Naive thymus-derived CD8-positive, alpha-beta T cell (primary cell): ENCODE measurements around the gene FAM163A. TPM values are rescaled to one million over a fixed set of nuclear protein-coding genes. Genes with fewer than 3 reads are reported as not detected.
A peak's percentile ranks its signal among the peaks of the same experiment; 100 is the strongest.

Experiments
- ATAC-seq, 2 donors: fragments of 150-1000 bp; cut with Tn5 transposase in 1 of 2; sonication (Bioruptor Pico), chemical (Tn5 transposase) in 1 of 2; 1 replicate in 1 of 2; 2 replicates in 1 of 2; pipeline ENCODE4 v1.10.0; 2021; ENCODE audit warnings: mild to moderate bottlenecking in 2 of 2, moderate library complexity in 2 of 2
- POLR2A ChIA-PET: fragments of 350-600 bp; sonication (Branson Sonifier 250); formaldehyde crosslinking; loops from one replicate; lab custom pipeline; 2021; ENCODE audit warnings: antibody characterized with exemption; lab: Charles Lee
- DNase-seq, 10 donors: peaks; one replicate each; pipeline versions ENCODE4 v3.0.0 to v3.0.0-alpha.2; 2020 to 2022
- H3K27ac Mint-ChIP-seq, 10 donors: one replicate each; pipeline ENCODE4 v1.8.0; 2020 to 2022; ENCODE audit warnings: mild to moderate bottlenecking in 10 of 10, mixed read lengths in 10 of 10, moderate library complexity in 4 of 10, inconsistent platforms in 1 of 10
- H3K27me3 Mint-ChIP-seq, 5 donors: one replicate each; pipeline ENCODE4 v1.8.0; 2021 to 2022; ENCODE audit warnings: mixed read lengths in 5 of 5
- H3K36me3 Mint-ChIP-seq, 3 donors: one replicate each; pipeline ENCODE4 v1.8.0; 2020 to 2022; ENCODE audit warnings: mixed read lengths in 3 of 3, mild to moderate bottlenecking in 2 of 3, inconsistent platforms in 1 of 3
- H3K4me1 Mint-ChIP-seq, 4 donors: one replicate each; pipeline ENCODE4 v1.8.0; 2021 to 2022; ENCODE audit warnings: mixed read lengths in 4 of 4
- H3K4me3 Mint-ChIP-seq, 10 donors: one replicate each; pipeline ENCODE4 v1.8.0; 2020 to 2022; ENCODE audit warnings: mild to moderate bottlenecking in 10 of 10, mixed read lengths in 10 of 10, moderate library complexity in 6 of 10, inconsistent platforms in 1 of 10
- H3K9me3 Mint-ChIP-seq, 9 donors: one replicate each; pipeline ENCODE4 v1.8.0; 2020 to 2022; ENCODE audit warnings: mixed read lengths in 9 of 9, mild to moderate bottlenecking in 3 of 9, inconsistent platforms in 1 of 9, moderate library complexity in 1 of 9
- polyA plus RNA-seq, 3 donors: library from polyadenylated mRNA; unstranded; fragments of 300-500 nt; fragmentation: Illumina TruSeq; gene quantifications; one replicate each; pipeline ENCODE4 v1.2.3, GENCODE V29; 2021
- total RNA-seq, 8 experiments: library from RNA in 2 of 8; stranded (reverse) in 2 of 8; gene quantifications; one replicate each; pipeline ENCODE4 v1.2.3 and lab custom pipeline; 2021 to 2026

FAM163A gene
- total and polyA plus RNA-seq, 5 experiments from 2014 or later, result not detected

DNA sequence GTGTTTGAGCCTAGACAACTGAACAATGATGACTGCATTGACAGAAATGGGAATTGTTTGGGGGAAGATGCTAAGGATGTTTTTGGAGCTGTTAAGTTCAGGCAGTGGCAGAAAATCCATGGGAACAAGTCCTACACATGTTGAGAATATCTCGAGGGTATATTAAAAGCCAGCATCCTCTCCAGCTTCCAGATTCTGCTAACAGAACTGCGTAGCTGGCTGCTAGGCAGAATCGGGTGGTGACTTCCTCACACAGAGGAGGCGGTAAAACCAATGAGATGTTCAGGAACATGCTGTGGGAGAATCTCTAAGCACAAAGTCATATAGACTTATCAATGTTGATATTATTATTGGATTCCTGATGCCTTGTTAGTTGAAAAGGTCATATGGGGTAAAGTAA lies 14.8 kb downstream of the FAM163A start:
- H3K4me1 Mint-ChIP-seq, result no peaks in the 10 kb centered on the region
- no peak for DNase-seq
- H3K27me3 Mint-ChIP-seq, result peaks cover 2 to 16% (median 5%) of the 10 kb centered on the region in 5 donors
- ATAC-seq, result no peak
- H3K27ac Mint-ChIP-seq, result no peak overlapping the region
- H3K4me3 Mint-ChIP-seq, result no peak overlapping the region
- H3K9me3 Mint-ChIP-seq, result no peaks in the 10 kb centered on the region
- POLR2A ChIA-PET, result no interaction called here
- H3K36me3 Mint-ChIP-seq, result no peaks in the 10 kb centered on the region

DNA sequence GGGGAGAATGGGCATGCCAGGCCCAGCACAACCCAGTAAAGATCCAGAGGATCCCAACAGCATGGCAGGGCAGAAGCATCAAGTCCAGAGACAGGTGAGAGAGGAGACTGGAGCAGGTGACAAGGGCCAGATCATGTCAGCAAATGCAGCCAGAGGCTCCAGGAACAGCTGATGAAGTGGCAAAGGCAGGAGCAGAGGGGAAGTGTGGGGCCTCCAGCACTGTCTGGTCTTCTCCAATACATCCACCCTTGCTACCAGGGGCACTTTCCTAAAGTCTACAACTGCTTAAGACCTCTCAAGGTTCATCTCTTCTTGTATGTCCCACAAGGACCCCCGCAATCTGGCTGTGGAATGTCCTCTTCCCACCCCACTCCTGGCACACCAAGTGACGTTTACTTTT lies 17.4 kb downstream of the FAM163A start:
- H3K27ac Mint-ChIP-seq, result no peak overlapping the region
- no peaks in the 10 kb centered on the region for H3K4me1 Mint-ChIP-seq
- H3K36me3 Mint-ChIP-seq, result no peaks in the 10 kb centered on the region
- ATAC-seq, result no peak
- H3K27me3 Mint-ChIP-seq, result peaks cover 1 to 12% (median 4%) of the 10 kb centered on the region in 5 donors
- no peak overlapping the region for H3K4me3 Mint-ChIP-seq
- POLR2A ChIA-PET, result no interaction called here
- no peaks in the 10 kb centered on the region for H3K9me3 Mint-ChIP-seq
- no peak for DNase-seq

DNA sequence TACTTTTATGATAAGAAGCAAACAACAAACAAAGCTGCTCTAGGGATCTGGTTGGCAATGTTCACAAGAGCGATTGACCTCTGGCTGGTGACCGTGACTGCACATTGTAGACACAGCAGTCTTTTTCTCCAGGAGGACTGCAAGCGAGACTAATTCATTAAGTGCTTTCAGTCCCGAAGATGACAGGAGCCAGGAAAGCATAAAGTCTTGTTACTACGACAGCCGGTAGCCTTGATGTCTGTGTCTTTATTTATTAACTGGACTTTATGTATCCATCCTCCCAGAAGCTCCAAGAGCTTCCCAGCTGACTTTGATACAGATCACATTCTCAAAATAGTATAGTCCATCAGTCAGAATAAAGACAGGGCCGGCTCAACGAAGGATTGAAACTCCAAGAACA lies 18.2 kb downstream of the FAM163A start:
- DNase-seq (no peak), ATAC-seq (no peak)
- Mint-ChIP-seq H3K4me3 (no peak overlapping the region), H3K9me3 (no peaks in the 10 kb centered on the region), H3K4me1 (no peaks in the 10 kb centered on the region), H3K27me3 (peaks cover 1 to 19% (median 4%) of the 10 kb centered on the region in 5 donors), H3K36me3 (no peaks in the 10 kb centered on the region), H3K27ac (no peak overlapping the region)
- POLR2A ChIA-PET, result no interaction called here

DNA sequence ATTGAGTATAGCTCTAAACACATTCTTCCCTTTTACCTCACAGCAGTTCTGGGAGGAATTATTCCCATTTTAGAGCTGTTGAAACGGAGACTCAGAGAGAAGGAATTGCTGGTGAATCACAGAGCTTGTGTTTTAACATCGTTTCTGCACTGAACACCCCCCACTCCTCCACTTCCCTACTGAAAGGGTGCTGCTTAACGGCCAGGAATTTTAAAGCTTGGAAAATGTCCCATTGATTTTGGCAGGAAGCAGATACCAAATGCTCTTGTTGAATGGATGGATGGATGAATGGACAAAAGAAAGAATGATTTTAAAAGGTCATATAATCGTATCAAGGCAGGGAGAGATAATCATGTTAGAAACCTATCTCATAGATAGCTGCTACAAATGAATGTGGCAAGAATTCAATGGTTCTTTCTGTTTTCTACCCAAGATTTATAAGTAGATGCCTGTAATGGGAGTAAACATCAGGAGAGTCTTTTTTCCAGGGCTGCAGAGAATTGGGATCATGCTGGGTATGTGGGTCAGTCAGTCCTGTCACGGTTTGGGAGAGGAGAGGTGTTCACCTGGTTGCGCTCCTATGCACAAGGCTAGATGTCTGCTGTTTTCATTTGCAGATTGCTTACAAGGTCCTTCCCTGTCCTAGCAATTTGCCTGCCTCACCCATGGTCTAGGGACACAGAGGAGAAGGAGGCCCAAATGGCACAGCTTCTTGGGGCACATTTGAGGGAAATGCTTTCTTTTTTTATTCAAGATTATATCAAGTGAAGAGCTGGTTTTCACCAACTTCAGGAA lies 19.0 kb downstream of the FAM163A start:
- DNase-seq (no peak), ATAC-seq (no peak)
- Mint-ChIP-seq H3K27ac (no peak overlapping the region), H3K36me3 (no peaks in the 10 kb centered on the region), H3K27me3 (peaks cover 1 to 19% (median 4%) of the 10 kb centered on the region in 5 donors), H3K4me1 (no peaks in the 10 kb centered on the region), H3K9me3 (no peaks in the 10 kb centered on the region), H3K4me3 (no peak overlapping the region)
- POLR2A ChIA-PET, result no interaction called here

DNA sequence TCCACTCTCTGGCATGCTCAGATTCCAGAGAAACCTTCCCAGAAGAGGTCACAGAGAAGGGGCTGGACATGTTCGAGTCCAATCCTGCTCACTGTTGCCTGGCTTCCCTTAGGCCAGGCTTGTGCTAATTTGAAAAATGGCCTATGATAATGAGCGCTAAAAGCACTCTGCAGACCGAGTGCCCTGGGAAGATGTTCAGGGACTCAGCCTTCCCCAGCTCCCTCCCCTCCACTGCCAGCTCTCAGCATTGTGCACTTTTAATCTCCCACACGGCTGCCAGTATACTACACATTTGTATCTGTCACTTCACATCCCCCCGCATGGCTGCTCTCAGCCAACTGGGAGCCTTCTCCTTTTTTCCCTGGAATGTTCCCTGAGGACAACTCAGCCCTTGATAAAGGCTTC lies 24.1 kb downstream of the FAM163A start:
- ATAC-seq, result no peak
- Mint-ChIP-seq H3K27ac (no peak overlapping the region), H3K4me1 (peaks cover 0 to 4% (median 0%) of the 10 kb centered on the region in 4 donors), H3K9me3 (peaks cover 0 to 10% (median 0%) of the 10 kb centered on the region in 9 donors), H3K4me3 (no peak overlapping the region), H3K27me3 (peaks cover 4 to 24% (median 10%) of the 10 kb centered on the region in 5 donors), H3K36me3 (peaks cover 0 to 16% (median 0%) of the 10 kb centered on the region in 3 donors)
- POLR2A ChIA-PET, result no interaction called here
- DNase-seq, result no peak

DNA sequence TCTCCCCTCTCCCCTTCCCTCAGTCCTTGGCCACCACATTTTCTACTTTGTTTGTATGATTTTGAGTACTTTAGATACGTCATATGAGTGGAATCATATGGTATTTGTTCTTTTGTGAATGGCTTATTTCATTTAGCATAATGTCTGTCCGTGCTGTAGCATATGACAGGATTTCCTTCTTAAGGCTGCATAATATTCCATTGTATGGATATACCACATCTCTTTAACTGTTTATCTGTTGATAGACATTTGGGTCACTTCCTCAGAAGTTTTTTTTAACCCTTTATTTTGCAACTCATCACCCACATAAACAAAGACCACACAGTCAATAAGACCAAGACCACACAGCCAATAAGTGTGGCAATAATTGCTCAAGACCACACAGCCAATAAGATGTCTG lies 24.9 kb downstream of the FAM163A start:
- Mint-ChIP-seq H3K4me3 (no peak overlapping the region), H3K9me3 (peaks cover 0 to 15% (median 3%) of the 10 kb centered on the region in 9 donors), H3K4me1 (peaks cover 0 to 4% (median 0%) of the 10 kb centered on the region in 4 donors), H3K27me3 (peaks cover 3 to 32% (median 11%) of the 10 kb centered on the region in 5 donors), H3K36me3 (peaks cover 0 to 22% (median 0%) of the 10 kb centered on the region in 3 donors), H3K27ac (no peak overlapping the region)
- DNase-seq, result no peak
- no peak for ATAC-seq
- POLR2A ChIA-PET, result no interaction called here

DNA sequence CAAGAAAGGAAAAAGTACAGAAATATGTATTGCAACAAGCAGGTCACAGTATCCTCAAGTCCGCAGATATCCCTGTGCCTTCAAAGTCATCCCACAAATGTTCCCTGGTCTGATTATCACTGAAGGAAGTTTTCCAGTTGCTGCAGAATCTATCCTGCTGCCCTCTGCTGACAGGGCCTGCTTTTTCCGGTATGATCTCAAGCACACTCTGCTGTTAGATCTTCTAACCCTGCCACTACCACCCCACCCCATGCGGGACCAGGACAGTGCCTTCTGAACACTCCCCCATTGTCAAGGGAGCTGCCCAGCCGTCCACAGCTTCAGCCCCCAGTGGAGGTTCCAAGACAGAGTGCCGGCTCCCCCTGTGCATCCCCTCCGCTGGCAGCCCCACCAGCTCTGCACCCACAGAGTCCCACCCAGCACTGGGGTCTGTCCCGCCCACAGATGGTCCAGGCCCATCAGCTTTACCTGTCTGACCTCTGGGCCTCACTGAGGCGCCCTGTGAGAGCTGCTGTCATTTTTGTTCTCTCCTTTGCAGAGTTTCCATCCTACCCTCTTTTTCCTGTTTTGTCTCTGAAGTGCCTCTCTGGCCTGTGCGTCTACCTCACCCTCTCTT lies 27.9 kb downstream of the FAM163A start:
- DNase-seq, result no peak
- Mint-ChIP-seq H3K4me3 (no peak overlapping the region), H3K27ac (peak overlapping the region in 1 of 10 donors; percentile 41), H3K36me3 (peaks cover 0 to 25% (median 0%) of the 10 kb centered on the region in 3 donors), H3K27me3 (peaks cover 4 to 32% (median 11%) of the 10 kb centered on the region in 5 donors), H3K4me1 (peaks cover 0 to 4% (median 0%) of the 10 kb centered on the region in 4 donors), H3K9me3 (peaks cover 0 to 19% (median 6%) of the 10 kb centered on the region in 9 donors)
- POLR2A ChIA-PET, result no interaction called here
- ATAC-seq, result no peak

DNA sequence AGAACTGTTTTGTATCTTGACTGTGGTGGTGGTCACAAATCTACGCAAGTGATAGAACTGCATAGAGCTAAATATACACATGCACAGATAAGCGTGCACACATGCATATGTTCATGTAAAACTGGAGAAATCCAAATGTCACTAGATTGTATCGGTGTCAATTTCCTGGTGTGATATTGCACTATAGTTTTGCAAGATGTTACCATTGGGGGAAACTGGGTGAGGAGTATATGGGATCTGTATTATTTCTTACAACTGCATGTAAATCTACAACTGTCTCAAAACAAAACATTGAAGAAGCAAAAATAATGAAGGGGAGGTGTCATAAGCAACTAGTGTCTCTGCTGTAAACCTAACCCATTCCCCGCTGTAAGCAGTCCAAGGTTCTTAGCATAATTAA lies 30.2 kb downstream of the FAM163A start:
- Mint-ChIP-seq H3K9me3 (peaks cover 0 to 16% (median 6%) of the 10 kb centered on the region in 9 donors), H3K4me1 (peaks cover 0 to 4% (median 0%) of the 10 kb centered on the region in 4 donors), H3K36me3 (peaks cover 0 to 25% (median 0%) of the 10 kb centered on the region in 3 donors), H3K27ac (no peak overlapping the region), H3K4me3 (no peak overlapping the region), H3K27me3 (peaks cover 4 to 32% (median 13%) of the 10 kb centered on the region in 5 donors)
- DNase-seq (no peak), ATAC-seq (no peak)
- POLR2A ChIA-PET, result no interaction called here

DNA sequence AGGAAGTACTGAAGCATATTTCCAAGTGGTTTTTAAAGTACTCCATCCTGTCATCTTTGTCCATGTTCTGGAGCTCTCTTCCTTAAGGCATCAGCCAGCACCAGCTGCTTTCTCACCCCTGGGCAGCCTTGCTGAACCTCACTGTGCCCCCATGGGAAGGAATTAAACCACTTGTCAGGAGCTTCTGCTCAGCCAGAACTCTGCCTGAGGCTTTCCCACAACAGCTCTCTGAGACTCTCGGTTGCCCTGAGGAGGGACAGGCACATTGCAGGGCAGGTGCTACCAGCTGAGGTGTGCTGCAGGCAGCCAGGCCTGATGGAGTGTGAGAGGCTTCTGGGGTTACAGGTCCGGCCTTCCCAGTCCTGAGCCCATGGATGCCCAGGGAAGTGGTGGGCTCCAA lies 30.9 kb downstream of the FAM163A start:
- H3K27ac Mint-ChIP-seq, result no peak overlapping the region
- DNase-seq (no peak), ATAC-seq (no peak)
- peaks cover 0 to 13% (median 6%) of the 10 kb centered on the region in 9 donors for H3K9me3 Mint-ChIP-seq
- peaks cover 4 to 32% (median 13%) of the 10 kb centered on the region in 5 donors for H3K27me3 Mint-ChIP-seq
- POLR2A ChIA-PET, result no interaction called here
- no peak overlapping the region for H3K4me3 Mint-ChIP-seq
- H3K36me3 Mint-ChIP-seq, result peaks cover 0 to 25% (median 0%) of the 10 kb centered on the region in 3 donors
- H3K4me1 Mint-ChIP-seq, result peaks cover 0 to 4% (median 0%) of the 10 kb centered on the region in 4 donors

DNA sequence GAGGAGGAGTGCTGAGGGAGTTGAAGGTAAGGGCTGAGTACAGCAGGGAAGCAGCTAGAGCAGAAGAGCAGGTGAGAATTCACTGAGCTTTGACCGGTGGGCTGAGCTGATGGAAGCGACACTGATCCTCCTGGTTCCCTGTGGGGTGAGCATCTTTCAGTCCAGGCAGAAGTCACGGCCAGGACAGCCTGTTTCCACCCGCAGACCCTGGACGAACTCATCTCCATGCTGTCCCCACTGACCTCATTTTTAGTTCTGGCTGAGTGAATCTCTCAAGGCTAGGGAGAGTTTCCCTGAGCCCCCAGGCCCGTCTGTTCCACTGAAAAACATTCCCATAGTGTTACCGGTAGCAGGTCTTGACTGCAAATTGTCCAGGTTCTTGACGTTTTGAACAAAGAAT lies 31.5 kb downstream of the FAM163A start:
- peaks cover 0 to 13% (median 6%) of the 10 kb centered on the region in 9 donors for H3K9me3 Mint-ChIP-seq
- H3K36me3 Mint-ChIP-seq, result peaks cover 0 to 25% (median 0%) of the 10 kb centered on the region in 3 donors
- no peak overlapping the region for H3K27ac Mint-ChIP-seq
- H3K27me3 Mint-ChIP-seq, result peaks cover 4 to 32% (median 13%) of the 10 kb centered on the region in 5 donors
- no peak for DNase-seq
- POLR2A ChIA-PET, result interaction anchor here (0.5 kb wide), 1 partner anchor 726 kb away, joined by 3 read pairs; no protein-coding TSS in a partner anchor
- ATAC-seq, result no peak
- no peak overlapping the region for H3K4me3 Mint-ChIP-seq
- peaks cover 0 to 4% (median 0%) of the 10 kb centered on the region in 4 donors for H3K4me1 Mint-ChIP-seq

DNA sequence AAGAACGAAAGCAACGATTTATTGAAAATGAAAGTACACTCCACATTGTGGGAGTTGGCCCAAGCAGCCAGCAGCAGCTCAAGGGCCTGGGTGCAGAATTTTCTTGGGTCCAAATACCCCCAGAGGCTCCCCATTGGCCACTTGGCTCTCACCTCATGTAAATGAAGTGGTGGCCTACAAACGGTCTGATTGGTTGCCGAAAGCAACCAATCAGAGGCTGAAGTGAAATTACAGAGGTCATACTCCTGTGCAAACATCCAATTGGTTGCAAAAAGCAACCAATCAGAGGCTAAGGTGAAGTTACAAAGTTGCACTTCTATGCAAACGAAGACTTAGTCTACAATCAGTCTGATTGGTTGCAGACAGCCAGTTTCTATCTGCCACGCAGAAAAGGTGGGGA lies 31.9 kb downstream of the FAM163A start:
- DNase-seq (no peak), ATAC-seq (no peak)
- Mint-ChIP-seq H3K27me3 (peaks cover 4 to 30% (median 13%) of the 10 kb centered on the region in 5 donors), H3K4me3 (no peak overlapping the region), H3K36me3 (peaks cover 0 to 25% (median 0%) of the 10 kb centered on the region in 3 donors), H3K27ac (no peak overlapping the region), H3K9me3 (peaks cover 0 to 12% (median 6%) of the 10 kb centered on the region in 9 donors), H3K4me1 (peaks cover 0 to 4% (median 0%) of the 10 kb centered on the region in 4 donors)
- POLR2A ChIA-PET, result interaction anchor here (0.5 kb wide), 1 partner anchor 725 kb away, joined by 3 read pairs; no protein-coding TSS in a partner anchor

DNA sequence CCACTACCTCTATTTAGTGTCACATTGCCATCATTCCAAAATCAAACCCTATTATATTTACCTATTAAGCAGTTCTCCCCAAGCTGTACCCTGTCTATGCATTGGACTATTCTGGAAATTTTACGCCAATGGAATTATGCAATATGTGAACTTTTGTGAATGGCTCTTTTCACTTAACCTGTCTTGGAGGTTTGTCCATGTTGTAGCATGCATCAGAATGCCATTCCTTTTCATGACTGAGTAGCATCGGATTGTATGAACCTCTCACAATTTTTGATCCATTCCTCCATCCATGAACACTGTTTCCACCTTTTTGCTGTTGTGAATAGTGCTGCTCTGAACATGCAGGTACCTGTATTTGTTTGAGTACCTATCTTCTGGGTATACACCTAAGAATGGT lies 33.7 kb downstream of the FAM163A start:
- no peak for ATAC-seq
- Mint-ChIP-seq H3K27me3 (peaks cover 1 to 12% (median 5%) of the 10 kb centered on the region in 5 donors), H3K4me1 (no peaks in the 10 kb centered on the region), H3K9me3 (peaks cover 0 to 10% (median 2%) of the 10 kb centered on the region in 9 donors), H3K4me3 (no peak overlapping the region), H3K36me3 (peaks cover 0 to 13% (median 0%) of the 10 kb centered on the region in 3 donors), H3K27ac (no peak overlapping the region)
- no peak for DNase-seq
- POLR2A ChIA-PET, result no interaction called here

DNA sequence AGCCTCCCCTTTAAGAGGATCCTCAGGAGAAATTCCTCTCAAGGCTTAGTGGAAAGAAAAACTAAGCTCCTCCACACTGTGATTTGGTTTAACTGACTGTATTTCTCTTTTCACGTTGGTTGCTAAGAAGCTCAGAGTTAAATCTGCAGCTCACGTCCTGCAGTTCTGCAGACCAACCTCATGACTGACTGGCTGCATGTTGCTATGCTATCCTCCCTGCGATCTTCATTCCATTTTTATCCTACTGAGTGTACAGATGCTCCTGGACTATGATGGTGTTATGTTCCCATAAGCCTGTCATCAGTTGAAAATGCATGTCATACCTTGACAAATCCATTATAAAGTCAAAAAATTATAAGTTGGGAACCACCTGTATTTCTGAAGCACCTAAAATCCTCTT lies 34.6 kb downstream of the FAM163A start:
- no peak overlapping the region for H3K27ac Mint-ChIP-seq
- no peak for DNase-seq
- peaks cover 0 to 7% (median 0%) of the 10 kb centered on the region in 9 donors for H3K9me3 Mint-ChIP-seq
- no peaks in the 10 kb centered on the region for H3K4me1 Mint-ChIP-seq
- peaks cover 0 to 7% (median 0%) of the 10 kb centered on the region in 3 donors for H3K36me3 Mint-ChIP-seq
- no peak for ATAC-seq
- no peak overlapping the region for H3K4me3 Mint-ChIP-seq
- POLR2A ChIA-PET, result no interaction called here
- peaks cover 0 to 3% (median 3%) of the 10 kb centered on the region in 5 donors for H3K27me3 Mint-ChIP-seq
